ENCODE results near the gene HPGD.

DNA sequence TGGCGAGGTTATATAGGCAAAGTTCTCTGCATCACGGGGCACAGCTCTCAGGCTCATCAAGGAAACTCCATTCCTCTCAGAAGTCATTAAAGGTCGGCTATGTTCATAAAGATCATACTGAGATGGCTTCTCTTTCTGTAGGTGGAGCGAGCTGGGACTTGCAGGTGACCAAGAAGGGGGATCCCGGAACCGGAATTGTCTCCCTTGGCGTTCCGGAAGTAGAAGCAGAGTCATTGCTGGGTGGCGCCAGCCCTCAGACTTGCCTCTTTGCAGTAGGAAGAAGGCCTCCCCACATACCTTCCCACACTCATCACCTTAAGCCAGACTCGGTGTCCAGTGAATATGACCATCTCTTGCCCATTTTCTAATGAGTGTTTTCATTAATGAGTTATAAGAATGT, 17.9 kb upstream of the HPGD start:
- TF ChIP-seq YY1 (IDR thresholded peaks at IDR 0.05; ENCODE audit: low read depth, low read length) = no peak
- TF ChIP-seq POLR2A (IDR thresholded peaks at IDR 0.05; ENCODE audit: control extremely low read depth in 1 of 2, low read depth in 2 of 2, low read length in 2 of 2) = no peak
- TF ChIP-seq, protein P1, sequence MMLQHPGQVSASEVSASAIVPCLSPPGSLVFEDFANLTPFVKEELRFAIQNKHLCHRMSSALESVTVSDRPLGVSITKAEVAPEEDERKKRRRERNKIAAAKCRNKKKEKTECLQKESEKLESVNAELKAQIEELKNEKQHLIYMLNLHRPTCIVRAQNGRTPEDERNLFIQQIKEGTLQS (IDR thresholded peaks at IDR 0.05; ENCODE audit: insufficient read depth, low read depth, low read length) = no peak
- TF ChIP-seq TAF1 (IDR thresholded peaks at IDR 0.05; ENCODE audit: low read depth, low read length) = no peak
- no peak for TF ChIP-seq FOSL1 (IDR thresholded peaks at IDR 0.05; ENCODE audit: insufficient read depth, low read depth, low read length)
- TF ChIP-seq POLR2AphosphoS5 (IDR thresholded peaks at IDR 0.05; ENCODE audit: low read depth, low read length) = no peak
- no peak for TF ChIP-seq JUND (IDR thresholded peaks at IDR 0.05; ENCODE audit: low read length)
